Left ventricle myocardium inferior (tissue), 1 donor: Measurements from ENCODE around the gene OR2H2. TPM values are rescaled to one million over a fixed set of nuclear protein-coding genes. Genes with fewer than 3 reads are reported as not detected.

Experiments
- DNase-seq: peaks from one replicate; pipeline ENCODE4 v3.0.0-alpha.2; 2020
- H3K27ac ChIP-seq: fragments of 200-600 bp; replicated peaks from 2 replicates; pipeline ENCODE4 v1.8.0; 2021
- H3K27me3 ChIP-seq: fragments of 200-600 bp; 2 replicates; pipeline ENCODE4 v1.8.0; 2021; ENCODE audit warnings: low read depth
- H3K36me3 ChIP-seq: fragments of 200-600 bp; 2 replicates; pipeline ENCODE4 v1.8.0; 2021
- H3K4me1 ChIP-seq: fragments of 200-600 bp; 2 replicates; pipeline ENCODE4 v1.8.0; 2021
- H3K4me3 ChIP-seq: fragments of 200-600 bp; 2 replicates; pipeline ENCODE4 v1.8.0; 2021; ENCODE audit warnings: mild to moderate bottlenecking, moderate library complexity
- H3K9me3 ChIP-seq: fragments of 200-600 bp; replicated peaks from 2 replicates; pipeline ENCODE4 v1.8.0; 2021
- intact Hi-C: fragments of 100-400 bp; cut with micrococcal nuclease; formaldehyde crosslinking; loops from one replicate; pipeline ENCODE4 v1.11.0; 2022
- total RNA-seq: library from RNA; stranded (reverse); fragmentation: NEBNext Ultra II Directional; extraction: Animal tissue kit (Norgen Biotek cat#: 25700); gene quantifications from one replicate; pipeline ENCODE4 v1.2.1, GENCODE V29; 2021
- TF ChIP-seq, protein P1 (sequence below): fragments of 200-600 bp; IDR thresholded peaks from 2 replicates; pipeline ENCODE4 v1.8.0; 2021; ENCODE audit warnings: antibody characterized with exemption, mild to moderate bottlenecking, borderline replicate concordance
- donor health status: DM: no; HTN: yes; CAD: no; lungs with severe emphysema.

Gene OR2H2
- total RNA-seq, 1 donor from 2014 or later: not detected

DNA sequence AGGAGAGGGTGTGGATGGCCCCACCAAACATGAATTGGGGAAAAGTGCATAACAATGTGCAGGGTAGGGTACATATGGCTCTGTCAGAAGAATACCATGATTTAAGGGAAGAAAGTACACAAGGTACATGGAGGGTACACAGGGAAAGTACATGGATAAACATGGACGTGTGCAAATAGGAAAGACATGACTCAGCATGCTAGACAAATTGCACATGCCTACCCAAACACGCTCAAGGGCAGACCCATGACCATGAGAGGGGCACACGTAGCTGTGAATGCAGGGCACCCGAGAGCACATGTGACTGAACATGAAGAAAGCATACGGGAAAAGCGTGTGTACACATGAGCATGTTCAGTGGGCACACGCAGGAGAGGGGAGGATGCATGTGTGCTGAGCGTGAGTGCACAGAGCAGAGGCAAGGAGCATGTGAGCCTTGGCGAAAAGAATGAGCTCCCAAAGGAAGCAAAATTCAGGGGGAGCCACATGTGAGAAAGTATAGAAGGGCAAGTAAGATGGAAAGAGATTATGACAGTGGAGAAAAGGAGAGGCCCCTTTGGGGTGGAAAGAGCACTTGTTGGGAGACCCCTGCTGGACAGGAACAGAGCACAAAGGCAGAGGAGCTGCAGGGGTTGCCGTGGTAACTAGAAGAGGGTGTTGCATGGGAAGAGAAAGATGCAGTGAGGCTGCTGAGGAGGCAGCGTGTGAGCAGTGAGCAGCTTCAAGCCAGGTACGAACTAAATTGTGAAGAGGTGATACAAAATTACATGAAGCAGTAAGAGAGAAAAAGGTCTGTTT, 17.8 kb downstream of the OR2H2 start:
- no peak overlapping the region for H3K4me3 ChIP-seq
- H3K36me3 ChIP-seq: peaks cover 50% of the 10 kb centered on the region
- intact Hi-C loops: no loop called here
- no peak for DNase-seq
- H3K27me3 ChIP-seq: no peaks in the 10 kb centered on the region
- H3K9me3 ChIP-seq: no peaks in the 10 kb centered on the region
- no peak overlapping the region for H3K27ac ChIP-seq
- no peaks in the 10 kb centered on the region for H3K4me1 ChIP-seq
- TF ChIP-seq, protein P1, sequence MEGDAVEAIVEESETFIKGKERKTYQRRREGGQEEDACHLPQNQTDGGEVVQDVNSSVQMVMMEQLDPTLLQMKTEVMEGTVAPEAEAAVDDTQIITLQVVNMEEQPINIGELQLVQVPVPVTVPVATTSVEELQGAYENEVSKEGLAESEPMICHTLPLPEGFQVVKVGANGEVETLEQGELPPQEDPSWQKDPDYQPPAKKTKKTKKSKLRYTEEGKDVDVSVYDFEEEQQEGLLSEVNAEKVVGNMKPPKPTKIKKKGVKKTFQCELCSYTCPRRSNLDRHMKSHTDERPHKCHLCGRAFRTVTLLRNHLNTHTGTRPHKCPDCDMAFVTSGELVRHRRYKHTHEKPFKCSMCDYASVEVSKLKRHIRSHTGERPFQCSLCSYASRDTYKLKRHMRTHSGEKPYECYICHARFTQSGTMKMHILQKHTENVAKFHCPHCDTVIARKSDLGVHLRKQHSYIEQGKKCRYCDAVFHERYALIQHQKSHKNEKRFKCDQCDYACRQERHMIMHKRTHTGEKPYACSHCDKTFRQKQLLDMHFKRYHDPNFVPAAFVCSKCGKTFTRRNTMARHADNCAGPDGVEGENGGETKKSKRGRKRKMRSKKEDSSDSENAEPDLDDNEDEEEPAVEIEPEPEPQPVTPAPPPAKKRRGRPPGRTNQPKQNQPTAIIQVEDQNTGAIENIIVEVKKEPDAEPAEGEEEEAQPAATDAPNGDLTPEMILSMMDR: no peak

DNA sequence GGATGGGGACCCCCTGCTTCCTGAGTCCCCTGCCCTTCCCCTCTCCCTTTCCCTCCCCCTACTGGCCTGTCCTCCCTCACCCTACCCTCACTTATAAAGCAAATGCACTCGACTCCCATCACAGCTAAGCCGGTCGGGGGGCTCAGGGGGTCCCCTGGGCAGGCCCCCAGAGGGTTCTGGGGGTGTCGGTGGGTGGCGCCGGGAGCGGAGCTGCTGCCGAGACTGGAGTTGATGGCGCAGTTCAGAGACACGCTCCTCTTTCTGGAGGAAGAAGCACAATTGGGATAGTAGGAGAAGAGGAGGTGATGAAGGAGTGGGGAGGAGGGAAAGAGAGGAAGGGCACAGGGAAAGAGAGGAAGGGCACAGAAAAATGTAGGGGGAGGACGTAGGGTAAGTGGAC, 18.5 kb downstream of the OR2H2 start:
- TF ChIP-seq, protein P1: no peak
- H3K4me1 ChIP-seq: no peaks in the 10 kb centered on the region
- intact Hi-C loops: no loop called here
- no peak for DNase-seq
- H3K27ac ChIP-seq: no peak overlapping the region
- H3K27me3 ChIP-seq: no peaks in the 10 kb centered on the region
- peaks cover 57% of the 10 kb centered on the region for H3K36me3 ChIP-seq
- H3K4me3 ChIP-seq: no peak overlapping the region
- no peaks in the 10 kb centered on the region for H3K9me3 ChIP-seq

DNA sequence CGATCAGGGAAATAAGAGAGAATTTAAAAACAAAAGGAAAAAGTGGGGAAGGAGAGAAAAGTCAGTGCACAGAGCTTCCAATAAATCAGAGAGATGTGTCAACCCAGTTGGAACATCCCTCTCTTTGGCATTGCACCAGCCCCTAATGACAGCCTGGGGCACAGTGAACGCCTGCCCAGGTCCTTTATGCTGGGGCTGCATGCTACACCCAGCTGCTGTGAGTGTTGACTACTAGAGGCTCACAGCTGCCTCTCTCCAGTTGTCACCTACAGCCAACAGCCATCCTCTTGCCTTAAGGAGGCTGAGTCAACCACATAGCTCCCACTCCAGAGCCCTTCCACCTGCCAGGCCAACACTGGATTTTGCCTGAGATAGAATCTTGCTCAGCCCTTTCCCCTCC, 19.0 kb downstream of the OR2H2 start:
- TF ChIP-seq, protein P1: no peak
- intact Hi-C loops: no loop called here
- Histone ChIP-seq H3K36me3 (peaks cover 61% of the 10 kb centered on the region), H3K27me3 (no peaks in the 10 kb centered on the region), H3K9me3 (no peaks in the 10 kb centered on the region), H3K27ac (no peak overlapping the region), H3K4me3 (no peak overlapping the region), H3K4me1 (no peaks in the 10 kb centered on the region)
- DNase-seq: no peak

DNA sequence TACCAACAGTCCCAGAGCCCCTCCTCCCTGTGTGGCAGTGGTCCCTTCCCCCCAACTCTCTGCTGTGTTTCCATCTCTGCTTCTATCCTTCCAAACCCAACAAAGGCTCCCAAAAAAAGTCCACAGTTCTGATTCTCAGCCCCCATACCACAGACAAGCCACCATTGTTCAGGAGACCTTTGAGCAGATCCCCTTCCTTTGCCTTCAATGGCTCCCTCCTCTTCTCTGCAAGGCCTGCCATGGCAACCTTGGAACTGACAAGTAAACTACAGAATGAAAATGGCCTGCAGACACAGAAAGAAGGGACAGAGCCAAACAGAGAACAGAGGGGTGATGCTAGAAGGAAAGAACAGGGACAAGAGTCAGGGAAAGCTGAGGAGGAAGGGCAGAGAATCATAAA, 23.2 kb downstream of the OR2H2 start:
- Histone ChIP-seq H3K36me3 (peaks cover 89% of the 10 kb centered on the region), H3K4me1 (no peaks in the 10 kb centered on the region), H3K27ac (no peak overlapping the region), H3K27me3 (no peaks in the 10 kb centered on the region), H3K9me3 (no peaks in the 10 kb centered on the region), H3K4me3 (no peak overlapping the region)
- no peak for DNase-seq
- TF ChIP-seq, protein P1: no peak
- intact Hi-C loops: no loop called here

DNA sequence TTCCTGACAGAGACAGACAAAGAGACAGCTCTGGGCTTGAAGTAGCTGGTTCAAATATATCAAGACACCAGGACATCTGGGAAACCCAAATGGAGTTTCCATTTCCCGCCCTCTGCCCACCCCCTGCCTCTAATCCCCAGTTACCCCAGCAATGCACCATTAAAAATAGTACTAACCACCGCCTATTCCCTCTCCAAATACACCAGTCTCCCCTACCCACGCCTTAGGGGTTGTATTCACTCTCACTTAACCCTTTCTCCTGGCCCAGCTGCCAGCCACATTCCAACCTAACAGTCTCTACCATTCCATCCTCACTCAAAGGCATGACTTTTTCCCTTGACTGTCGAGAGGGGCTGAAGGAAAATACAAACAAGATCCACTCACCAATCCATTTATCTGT, 25.6 kb downstream of the OR2H2 start:
- TF ChIP-seq, protein P1: no peak
- no peak overlapping the region for H3K27ac ChIP-seq
- H3K4me3 ChIP-seq: no peak overlapping the region
- intact Hi-C loops: no loop called here
- no peaks in the 10 kb centered on the region for H3K9me3 ChIP-seq
- no peaks in the 10 kb centered on the region for H3K27me3 ChIP-seq
- H3K36me3 ChIP-seq: peaks cover 83% of the 10 kb centered on the region
- no peaks in the 10 kb centered on the region for H3K4me1 ChIP-seq
- no peak for DNase-seq
